Peyer's patch (tissue), 4 donors: ENCODE results near the gene ANKRD17. TPM values are rescaled to one million over a fixed set of nuclear protein-coding genes. Genes with fewer than 3 reads are reported as not detected.

Experiments
- DNase-seq, 3 donors: peaks; one replicate each; pipeline ENCODE4 v3.0.0-alpha.2; 2017 to 2019
- H3K27ac ChIP-seq, 4 donors: fragments of 200-600 bp; sonication (generic); one replicate each; pipeline ENCODE4 v1.5.1; 2016 to 2019
- H3K27me3 ChIP-seq, 2 donors: fragments of 200-600 bp; sonication (generic); one replicate each; pipeline ENCODE4 v1.5.1; 2019
- H3K36me3 ChIP-seq, 3 donors: fragments of 200-600 bp; sonication (generic); one replicate each; pipeline ENCODE4 v1.5.1; 2016 to 2019
- H3K4me1 ChIP-seq, 4 donors: fragments of 200-600 bp; sonication (generic); one replicate each; pipeline ENCODE4 v1.5.1; 2016 to 2019
- H3K4me3 ChIP-seq, 4 donors: fragments of 200-600 bp; sonication (generic); 1 replicate in 3 of 4; 2 replicates in 1 of 4; pipeline ENCODE4 v1.5.1; 2016 to 2019; ENCODE audit warnings: mild to moderate bottlenecking in 1 of 4
- H3K9me3 ChIP-seq, 4 donors: fragments of 200-600 bp; sonication (generic); one replicate each; pipeline ENCODE4 v1.5.1; 2016 to 2019; ENCODE audit warnings: mild to moderate bottlenecking in 1 of 4
- CTCF ChIP-seq, 6 experiments: fragments of 450-650 bp in 4 of 6; fragments of 200-600 bp in 2 of 6; sonication (generic) in 1 of 6; IDR thresholded peaks; one replicate each; pipeline ENCODE4 v1.5.1; 2017 to 2019; ENCODE audit warnings: antibody characterized with exemption in 6 of 6, mild to moderate bottlenecking in 3 of 6, moderate library complexity in 1 of 6
- POLR2A ChIP-seq, 2 donors: fragments of 450-650 bp; IDR thresholded peaks; one replicate each; pipeline ENCODE4 v1.5.1; 2017; ENCODE audit warnings: antibody characterized with exemption in 2 of 2, mild to moderate bottlenecking in 2 of 2, moderate library complexity in 2 of 2
- total RNA-seq, 4 donors: library from RNA; depleted of rRNA; stranded (reverse); fragments of >200 nt; gene quantifications; one replicate each; pipeline ENCODE4 v1.1.0, GENCODE V29; 2016

ANKRD17 gene
- total RNA-seq, 4 donors from 2014 or later = 61.7 to 92.0 (median 81.0) TPM

DNA sequence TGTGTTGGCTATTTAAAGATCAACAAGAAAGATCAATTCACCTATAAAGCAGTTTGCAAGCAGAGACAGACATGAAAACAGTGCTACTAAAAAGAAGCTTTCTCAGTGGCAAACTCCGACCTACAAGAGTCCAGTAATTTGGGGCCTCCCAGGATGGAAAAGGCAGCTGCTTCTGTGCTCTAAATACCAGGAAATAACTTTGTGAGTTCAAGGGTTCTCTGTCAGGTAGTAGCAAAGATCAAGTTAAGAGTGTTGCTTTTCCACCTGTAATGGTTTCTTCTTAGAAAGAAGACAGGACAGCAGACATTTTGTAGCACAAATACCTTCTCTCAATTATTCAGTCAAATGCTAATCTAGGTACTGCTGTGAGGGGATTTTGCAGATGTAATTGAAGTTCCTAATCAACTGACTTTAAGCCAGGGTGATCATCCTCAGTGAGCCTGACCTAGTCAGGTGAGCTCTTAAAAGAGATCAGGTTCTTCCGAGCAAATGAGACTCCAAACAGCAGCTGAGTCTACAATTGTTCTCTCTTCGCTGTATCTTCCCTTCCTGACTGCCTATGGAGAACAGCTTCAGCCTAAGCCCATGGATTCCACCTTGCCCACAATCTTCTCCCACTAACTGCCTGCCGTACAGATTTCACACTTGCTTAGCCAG, 13.5 kb downstream of the ANKRD17 start:
- Histone ChIP-seq H3K4me3 (no peak overlapping the region), H3K27ac (peak overlapping the region in 1 of 4 donors; percentile 3), H3K27me3 (no peaks in the 10 kb centered on the region), H3K36me3 (peaks cover 0 to under 1% (median 0%) of the 10 kb centered on the region in 3 donors), H3K4me1 (peaks cover 0 to 9% (median 2%) of the 10 kb centered on the region in 4 donors), H3K9me3 (no peaks in the 10 kb centered on the region)
- no peak for DNase-seq
- TF ChIP-seq CTCF (IDR thresholded peaks at IDR 0.05) (no peak), POLR2A (IDR thresholded peaks at IDR 0.05) (no peak)

GRCh38 chr4:73237044-73237443, 21.6 kb downstream of the ANKRD17 start:
- TF ChIP-seq CTCF (IDR thresholded peaks at IDR 0.05) (no peak), POLR2A (IDR thresholded peaks at IDR 0.05) (no peak)
- no peaks in the 10 kb centered on the region for H3K4me1 ChIP-seq
- no peak overlapping the region for H3K4me3 ChIP-seq
- H3K27ac ChIP-seq = no peak overlapping the region
- peaks cover 0 to 11% (median 0%) of the 10 kb centered on the region in 3 donors for H3K36me3 ChIP-seq
- no peaks in the 10 kb centered on the region for H3K27me3 ChIP-seq
- H3K9me3 ChIP-seq = no peaks in the 10 kb centered on the region
- DNase-seq = no peak

- no peaks in the 10 kb centered on the region for H3K4me1 ChIP-seq
- H3K27ac ChIP-seq = no peak overlapping the region
- TF ChIP-seq POLR2A (IDR thresholded peaks at IDR 0.05) = no peak
- no peaks in the 10 kb centered on the region for H3K9me3 ChIP-seq
- peaks cover 0 to 11% (median 0%) of the 10 kb centered on the region in 3 donors for H3K36me3 ChIP-seq
- H3K4me3 ChIP-seq = no peak overlapping the region
- no peaks in the 10 kb centered on the region for H3K27me3 ChIP-seq
- no peak for DNase-seq
Measured at GRCh38 chr4:73236151-73236550, 22.4 kb downstream of the ANKRD17 start.

GRCh38 chr4:73234712-73235111, 23.9 kb downstream of the ANKRD17 start:
- no peaks in the 10 kb centered on the region for H3K27me3 ChIP-seq
- no peak for DNase-seq
- peaks cover 0 to 11% (median 0%) of the 10 kb centered on the region in 3 donors for H3K36me3 ChIP-seq
- H3K27ac ChIP-seq = no peak overlapping the region
- H3K9me3 ChIP-seq = no peaks in the 10 kb centered on the region
- no peaks in the 10 kb centered on the region for H3K4me1 ChIP-seq
- H3K4me3 ChIP-seq = no peak overlapping the region
- no peak for TF ChIP-seq CTCF (IDR thresholded peaks at IDR 0.05)

- TF ChIP-seq POLR2A (IDR thresholded peaks at IDR 0.05) = no peak
- no peak for TF ChIP-seq CTCF (IDR thresholded peaks at IDR 0.05)
- Histone ChIP-seq H3K4me1 (no peaks in the 10 kb centered on the region), H3K27ac (no peak overlapping the region), H3K36me3 (peaks cover 0 to 11% (median 0%) of the 10 kb centered on the region in 3 donors), H3K4me3 (no peak overlapping the region), H3K9me3 (no peaks in the 10 kb centered on the region), H3K27me3 (no peaks in the 10 kb centered on the region)
- DNase-seq = no peak
Measured at GRCh38 chr4:73231518-73232487, 26.8 kb downstream of the ANKRD17 start.
